Bone marrow (tissue), 2 donors: Measurements from ENCODE around the gene DPP10.

Source experiments
- DNase-seq, 2 donors: peaks; one replicate each; lab custom pipeline; 2025; lab: John Stamatoyannopoulos, UW

Gene DPP10

DNA sequence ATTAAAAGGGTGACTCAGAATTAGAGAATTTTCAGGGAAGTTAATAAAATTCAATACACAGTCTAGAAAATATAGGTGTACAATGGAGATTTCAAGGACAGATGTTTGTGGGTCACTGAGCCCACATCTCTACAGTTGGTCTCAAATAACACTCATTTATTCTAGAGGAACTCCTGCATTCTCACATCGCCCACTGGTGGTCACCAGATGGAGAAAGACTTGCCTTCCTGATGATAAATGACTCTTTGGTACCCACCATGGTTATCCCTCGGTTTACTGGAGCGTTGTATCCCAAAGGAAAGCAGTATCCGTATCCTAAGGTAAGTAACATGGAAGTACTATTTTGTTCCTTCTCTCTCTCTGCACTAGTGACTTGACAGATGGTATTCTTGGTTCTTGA, 1297.1 kb downstream of the DPP10 start:
- no peak for DNase-seq

DNA sequence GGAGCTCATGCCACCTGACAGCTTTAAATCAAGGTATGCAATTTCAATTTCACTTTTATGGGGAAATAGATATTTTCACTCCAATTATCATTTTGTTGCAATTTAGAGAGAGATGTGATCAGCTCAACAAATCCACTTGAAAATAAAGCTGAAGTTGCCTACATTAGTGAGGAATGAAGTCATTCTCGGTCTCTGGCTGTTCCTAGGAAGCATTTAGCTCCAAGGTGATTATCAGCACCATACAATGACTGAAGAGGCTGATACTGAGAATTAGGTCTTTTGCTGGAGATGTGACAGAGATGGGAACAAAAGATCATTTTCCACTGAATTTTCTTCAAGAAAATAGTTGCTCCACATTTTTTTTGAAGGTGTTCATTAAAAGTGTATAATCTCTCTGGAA, 1303.7 kb downstream of the DPP10 start:
- DNase-seq, result no peak

DNA sequence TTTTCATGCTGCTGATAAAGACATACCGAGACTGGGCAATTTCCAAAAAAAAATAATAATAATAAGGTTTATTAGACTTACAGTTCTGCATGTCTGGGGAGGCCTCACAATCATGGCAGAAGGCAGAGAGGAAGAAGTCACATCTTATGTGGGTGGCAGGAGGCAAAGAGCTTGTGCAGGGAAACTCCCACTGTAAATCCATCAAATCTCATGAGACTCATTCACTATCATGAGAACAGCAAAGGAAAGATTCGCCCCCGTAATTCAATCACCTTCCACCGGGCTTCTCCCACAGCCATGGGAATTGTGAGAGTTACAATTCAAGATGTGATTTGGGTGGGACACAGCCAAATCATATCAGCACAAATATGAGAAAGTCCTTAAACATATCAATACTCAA, 1314.8 kb downstream of the DPP10 start:
- DNase-seq, result no peak

DNA sequence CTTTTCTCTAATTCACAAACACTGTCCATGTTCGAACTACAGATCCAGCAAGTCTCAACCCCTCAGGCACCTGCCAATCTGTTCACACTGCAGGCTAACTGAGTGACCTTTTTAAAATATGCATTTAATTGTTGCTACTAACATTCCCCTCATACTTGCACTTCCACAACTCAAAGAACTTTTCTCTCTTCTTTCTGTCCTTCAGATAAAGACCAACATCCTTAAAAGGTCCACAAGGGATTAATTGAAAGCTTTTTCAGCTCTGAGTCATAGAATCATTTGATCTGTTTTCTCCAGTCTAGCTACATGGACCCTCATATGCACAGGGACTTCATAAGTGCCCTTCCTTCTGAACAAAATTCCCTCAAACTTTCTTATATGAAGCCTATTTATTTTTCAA, 1321.2 kb downstream of the DPP10 start:
- no peak for DNase-seq

DNA sequence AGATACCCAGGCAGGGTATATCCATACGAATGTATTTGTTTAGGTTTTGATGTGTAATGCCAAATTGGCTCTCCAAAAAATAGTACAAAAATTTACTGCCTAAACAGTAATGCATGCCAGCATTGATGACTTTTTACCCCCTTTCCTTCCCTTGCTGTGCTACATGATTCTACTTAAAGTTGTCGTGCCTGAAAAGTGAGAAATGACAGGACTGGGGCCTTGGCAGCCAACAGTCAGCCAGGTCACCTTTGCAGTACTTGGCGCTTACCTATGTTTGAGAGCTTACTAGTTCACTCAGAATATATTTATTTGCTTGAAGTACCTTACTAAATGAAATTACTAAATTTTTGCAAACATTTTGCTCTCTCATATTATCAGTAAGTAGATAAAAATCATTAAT, 1329.1 kb downstream of the DPP10 start:
- DNase-seq, result no peak

DNA sequence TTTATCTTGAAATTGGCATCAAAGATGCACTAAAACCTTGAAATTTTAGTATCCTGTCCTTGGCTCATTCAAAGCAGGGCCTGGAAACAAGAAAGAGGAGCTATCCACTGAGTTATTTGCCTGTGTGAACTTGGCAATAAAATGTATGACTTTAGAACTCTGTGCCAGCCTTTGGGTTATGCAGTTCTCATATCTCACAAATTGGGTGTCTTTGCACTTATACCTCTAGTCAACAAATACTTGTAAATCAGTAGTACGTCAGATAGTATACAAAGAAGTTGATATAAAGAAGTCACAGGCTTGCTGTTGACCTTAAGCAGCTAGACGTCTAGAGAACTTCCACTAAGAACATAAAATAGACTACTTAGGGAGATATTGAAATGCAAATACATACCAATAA, 1331.9 kb downstream of the DPP10 start:
- no peak for DNase-seq

DNA sequence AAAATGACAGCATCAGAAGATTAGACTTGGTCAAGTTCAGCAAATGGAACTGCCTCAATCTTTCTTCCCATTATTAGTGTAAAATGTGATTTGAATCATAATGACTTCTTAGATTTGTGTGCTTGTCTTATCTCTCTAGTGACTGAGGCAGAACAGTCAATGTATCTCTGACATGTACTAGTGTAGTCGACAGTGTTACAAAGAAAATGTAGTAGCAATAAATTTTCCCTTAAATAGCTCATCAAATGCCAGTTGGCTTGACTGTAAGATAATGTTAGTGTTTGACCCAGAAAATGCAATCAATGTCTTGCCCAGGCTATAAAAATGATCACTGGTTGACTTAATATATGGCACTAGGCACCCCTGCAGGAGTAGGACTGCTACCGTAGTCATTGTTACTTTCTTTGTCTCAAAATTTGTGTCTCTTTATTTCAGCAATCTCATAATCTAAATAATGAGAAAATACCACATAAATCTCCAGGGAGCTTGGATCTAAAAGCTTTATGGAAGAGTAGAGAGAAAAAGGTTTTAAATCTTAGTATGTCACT, 1336.7 kb downstream of the DPP10 start:
- no peak for DNase-seq

DNA sequence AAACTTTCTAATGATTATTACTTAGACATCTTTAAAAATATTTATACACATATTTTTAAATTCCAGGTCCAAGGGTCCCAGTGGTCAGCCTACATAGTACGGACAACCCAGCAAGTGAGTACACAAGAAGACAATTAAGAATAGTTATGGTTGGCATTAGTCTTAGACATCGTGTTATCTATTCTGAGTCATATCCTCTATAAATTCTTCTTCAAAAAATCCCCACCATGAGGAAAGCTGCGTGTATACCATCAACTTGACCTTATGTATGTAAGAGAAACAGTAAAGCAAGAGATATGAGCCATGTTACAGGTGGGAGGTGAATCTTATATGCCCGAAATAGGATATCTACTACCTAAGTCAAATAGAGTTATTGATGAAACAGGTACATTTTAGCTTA, 1339.8 kb downstream of the DPP10 start:
- DNase-seq, result no peak

DNA sequence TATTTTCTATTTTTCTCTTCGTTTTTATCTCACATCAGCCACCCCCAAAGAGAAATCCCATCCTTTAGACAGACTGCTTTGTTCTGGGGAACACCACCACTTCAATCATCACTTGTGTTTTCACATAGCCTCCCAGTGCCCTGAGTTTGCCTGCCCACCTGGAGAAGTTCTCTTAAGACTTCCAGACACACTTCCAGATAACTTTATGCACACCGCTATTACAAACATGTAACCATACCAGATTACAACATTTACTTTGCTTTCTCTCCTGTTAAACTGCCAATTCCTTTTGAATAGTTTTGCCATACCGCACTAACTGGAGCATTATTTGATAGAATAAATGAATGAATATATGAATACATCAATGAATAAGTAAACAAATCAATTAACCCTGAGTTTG, 1353.6 kb downstream of the DPP10 start:
- no peak for DNase-seq

DNA sequence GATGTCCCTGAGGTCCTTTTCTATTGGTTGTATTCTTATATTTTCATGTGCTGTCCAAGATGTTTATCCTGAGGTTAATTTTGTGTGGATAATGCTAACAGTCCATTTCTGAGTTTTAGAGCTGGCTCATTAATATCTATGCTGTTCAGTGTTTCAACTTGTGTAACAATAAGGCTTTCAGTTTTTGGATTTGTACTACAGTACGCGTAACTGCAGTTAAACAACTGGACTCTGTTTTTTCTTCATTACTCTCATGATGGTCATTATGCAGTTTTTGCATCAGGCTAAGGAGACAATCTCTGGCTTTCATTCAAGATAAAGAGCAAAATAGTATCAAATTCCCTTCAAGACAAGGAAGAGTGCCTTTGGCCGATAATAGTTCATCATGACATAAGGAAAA, 1364.8 kb downstream of the DPP10 start:
- DNase-seq, result no peak

DNA sequence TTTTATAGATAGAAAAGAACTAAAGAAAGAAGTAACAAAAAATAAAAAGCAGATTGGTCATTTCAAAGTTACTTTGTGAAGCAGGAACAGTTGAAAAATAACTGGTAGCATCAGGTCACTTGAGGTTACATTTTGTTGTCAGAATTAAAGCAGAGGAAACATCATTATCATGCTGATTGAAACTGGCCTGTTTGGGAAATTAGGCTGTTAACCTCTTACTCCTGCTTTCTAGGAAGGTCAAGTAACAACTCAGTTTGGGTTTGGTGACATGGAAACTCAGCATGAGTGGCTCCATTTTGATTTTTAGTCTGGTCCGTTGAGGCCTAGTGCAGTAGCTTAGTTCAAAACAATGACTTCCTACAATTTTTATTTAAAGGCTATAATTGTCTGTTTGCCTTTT, 1383.5 kb downstream of the DPP10 start:
- no peak for DNase-seq

DNA sequence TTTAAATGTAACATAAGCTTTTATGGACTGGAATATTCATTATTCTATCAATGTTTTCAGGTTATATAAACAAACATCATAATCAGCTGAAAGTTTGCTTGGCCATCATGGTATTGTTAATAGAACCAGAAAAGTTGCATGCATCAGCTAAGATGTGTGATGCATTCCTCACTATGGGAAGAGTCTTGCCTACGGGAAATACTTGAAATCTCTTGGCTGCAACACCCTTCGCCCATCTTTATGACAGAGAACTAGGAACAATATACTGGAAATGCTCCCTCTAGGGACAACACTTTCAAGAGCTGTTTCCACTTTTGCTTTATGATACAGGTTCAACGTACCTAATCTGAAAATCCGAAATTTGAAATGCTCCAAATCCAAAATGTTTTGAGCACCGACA, 1390.8 kb downstream of the DPP10 start:
- DNase-seq, result no peak

DNA sequence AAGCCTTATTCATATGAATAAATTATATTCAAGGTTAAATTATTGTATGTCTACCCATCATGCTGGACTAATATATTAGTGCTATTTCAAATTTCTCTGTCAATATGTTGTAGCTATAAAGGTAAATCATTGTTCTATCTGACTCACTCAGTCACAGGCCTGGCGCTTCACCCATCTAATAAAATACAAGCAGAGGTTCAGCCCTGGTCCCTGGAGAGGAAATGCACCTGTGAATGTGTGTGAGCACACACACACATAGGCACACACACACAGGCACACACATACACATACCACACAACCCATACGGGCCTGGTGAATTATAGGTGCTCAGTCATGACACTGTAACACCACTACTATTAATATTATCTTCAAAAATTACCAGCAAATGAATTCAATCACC, 1396.1 kb downstream of the DPP10 start:
- DNase-seq, result no peak

DNA sequence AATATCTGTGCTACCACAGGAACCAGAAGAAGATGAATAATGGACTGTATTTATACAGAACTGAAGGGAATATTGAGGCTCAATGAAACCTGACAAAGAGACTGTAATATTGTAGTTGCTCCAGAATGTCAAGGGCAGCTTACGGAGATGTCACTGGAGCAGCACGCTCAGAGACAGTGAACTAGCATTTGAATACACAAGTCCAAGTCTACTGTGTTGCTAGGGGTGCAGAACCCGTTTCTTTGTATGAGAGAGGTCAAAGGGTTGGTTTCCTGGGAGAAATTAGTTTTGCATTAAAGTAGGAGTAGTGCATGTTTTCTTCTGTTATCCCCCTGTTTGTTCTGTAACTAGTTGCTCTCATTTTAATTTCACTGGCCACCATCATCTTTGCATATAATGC, 1399.9 kb downstream of the DPP10 start:
- no peak for DNase-seq

DNA sequence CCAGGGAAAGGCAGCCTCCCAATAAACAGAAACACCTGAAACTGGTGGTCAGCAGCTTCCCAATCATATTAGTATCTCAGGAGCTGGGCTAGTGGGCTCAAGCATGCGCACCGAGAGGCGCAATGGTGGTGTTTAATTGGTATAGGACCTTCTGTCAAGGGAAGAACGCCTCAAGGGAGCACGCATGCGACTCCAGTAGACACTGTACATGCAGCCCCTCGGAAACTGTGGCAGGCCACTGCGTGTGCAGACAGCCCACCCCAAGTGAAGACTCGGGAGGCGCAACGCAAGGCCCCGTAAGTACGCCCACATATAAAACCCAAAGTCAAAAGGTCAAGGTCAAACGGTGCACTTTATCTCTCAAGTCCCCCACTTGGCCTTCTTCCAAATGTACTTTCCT, 1405.8 kb downstream of the DPP10 start:
- DNase-seq, result no peak

DNA sequence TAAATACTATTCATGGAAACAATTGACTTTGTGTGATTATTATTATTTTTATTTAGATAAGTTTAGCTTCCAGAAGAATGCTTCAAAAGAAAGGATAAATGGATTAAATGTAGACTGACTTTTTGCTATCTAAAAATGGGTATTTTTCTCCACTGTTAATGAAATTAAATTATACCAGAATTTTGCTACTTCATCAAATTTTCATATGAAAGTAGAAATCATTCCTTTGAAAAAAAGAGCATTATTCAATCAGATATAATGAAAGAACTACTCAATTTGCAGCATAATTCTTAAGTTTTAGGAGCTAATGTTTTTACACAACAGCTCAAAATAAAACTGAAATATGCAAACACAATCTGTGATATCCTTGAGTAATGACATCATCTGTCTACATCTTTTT, 1424.6 kb downstream of the DPP10 start:
- DNase-seq, result no peak

DNA sequence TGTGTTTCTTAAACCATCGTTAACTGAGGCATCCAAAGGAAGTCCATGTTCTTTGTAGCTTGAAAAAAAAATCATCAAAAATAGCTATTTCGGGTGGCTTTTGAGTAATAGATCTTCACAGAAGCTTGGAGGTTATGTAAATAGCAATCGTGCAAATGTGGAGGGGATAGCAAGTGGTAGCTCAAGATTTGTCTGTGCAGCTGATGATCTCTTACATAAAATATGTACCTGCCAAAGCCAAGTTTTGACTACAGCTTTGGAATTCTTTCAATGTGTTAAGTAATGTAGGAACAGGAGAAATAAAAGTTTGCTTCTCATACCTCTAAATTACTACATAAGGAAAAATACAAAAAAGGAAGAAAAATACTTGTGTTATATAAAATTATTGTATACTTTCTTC, 1432.0 kb downstream of the DPP10 start:
- no peak for DNase-seq

DNA sequence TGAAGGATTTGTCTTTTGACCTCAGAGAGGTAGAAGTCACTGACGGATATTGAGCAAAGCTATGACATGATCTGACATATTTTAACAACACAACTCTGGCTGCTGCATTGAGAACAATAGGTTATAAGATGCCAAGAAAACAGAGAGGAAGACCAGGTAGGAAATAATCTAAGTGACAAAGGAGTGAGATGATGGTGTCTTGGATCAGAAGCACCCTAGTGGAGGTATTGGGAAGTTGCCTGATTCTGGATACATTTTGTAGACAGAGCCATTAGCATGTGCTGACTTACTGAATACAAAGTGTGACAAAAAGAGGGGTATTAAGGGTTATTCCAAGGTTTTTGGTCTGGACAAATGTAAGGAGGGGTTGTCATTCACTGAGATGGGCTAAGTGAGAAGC, 1438.1 kb downstream of the DPP10 start:
- no peak for DNase-seq

DNA sequence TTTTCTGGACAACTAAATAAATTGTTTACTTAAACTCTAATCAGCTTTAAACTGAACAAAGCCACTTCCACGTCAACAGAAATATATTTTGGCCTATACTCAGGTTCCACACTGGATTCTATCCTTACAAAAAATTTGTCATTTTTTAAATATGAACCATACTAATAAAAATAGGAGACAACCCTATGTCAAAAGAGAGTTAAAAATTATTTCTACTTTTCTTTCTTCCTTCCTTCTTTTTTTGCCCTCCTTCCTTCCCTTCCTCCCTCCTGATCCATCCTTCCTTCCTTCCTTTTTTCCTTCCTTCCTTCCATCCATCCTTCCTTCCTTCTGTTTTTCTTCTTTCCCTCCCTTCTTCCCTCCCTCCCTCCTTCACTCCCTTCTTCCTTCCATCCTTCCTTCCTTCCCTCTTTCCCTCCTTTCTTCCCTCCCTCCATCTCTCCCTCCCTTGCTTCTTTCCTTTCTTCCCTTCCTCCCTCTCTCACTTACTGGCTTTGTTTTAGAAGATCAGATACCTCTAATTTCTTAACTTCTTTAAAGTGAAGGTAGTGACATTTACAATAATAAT, 1444.9 kb downstream of the DPP10 start:
- no peak for DNase-seq
